ENCODE results near the gene MRPL38.
A peak's percentile ranks its signal among the peaks of the same experiment; 100 is the strongest.

The MRPL38 gene

DNA sequence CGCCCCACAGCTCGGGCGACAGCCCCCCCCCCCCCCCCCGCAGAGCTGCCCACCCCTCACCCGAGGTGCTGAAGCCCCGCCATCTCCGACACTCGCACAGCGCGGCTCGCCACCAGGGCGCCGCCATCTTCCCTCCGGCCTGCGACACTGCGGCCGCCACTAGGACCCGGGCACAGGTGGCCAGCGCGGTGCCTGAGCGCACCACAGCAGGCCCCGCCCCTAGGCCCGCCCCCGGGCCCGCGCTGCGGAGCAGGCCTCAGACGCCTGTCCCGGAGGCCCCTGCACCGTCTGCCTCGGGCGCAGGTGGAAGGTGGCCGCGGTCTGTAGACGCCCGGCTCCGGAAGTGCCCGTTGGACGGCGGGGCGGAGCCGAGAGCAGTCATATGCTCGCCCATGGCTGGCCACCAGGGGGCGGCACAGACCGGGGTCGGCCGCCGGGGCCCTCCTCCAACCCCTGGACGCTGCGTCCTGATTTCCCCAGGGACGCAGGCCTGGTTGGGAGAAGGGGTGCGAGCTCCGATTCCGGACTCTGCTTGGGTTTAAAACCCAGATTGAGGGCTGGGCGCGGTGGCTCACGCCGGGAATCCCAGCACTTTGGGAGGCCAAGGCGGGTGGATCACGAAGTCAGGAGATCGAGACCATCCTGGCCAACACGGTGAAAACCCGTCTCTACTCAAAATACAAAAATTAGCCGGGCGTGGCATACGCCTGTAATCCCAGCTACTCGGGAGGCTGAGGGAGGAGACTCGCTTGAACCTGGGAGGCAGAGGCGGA lies at the start of gene MRPL38:
TSS of gene MRPL38 (minus strand) at position 136 of the 773 bp plus-strand sequence. CDS start at position 127, 9 bp downstream.
- peak; percentile 52 for TF ChIP-seq POLR2A (IDR thresholded peaks at IDR 0.05; ENCODE audit: low read length)
- no peak for TF ChIP-seq GATA1 (IDR thresholded peaks at IDR 0.05; ENCODE audit: low read depth, low read length)
- peak; percentile 94 to 96 for DNase-seq

DNA sequence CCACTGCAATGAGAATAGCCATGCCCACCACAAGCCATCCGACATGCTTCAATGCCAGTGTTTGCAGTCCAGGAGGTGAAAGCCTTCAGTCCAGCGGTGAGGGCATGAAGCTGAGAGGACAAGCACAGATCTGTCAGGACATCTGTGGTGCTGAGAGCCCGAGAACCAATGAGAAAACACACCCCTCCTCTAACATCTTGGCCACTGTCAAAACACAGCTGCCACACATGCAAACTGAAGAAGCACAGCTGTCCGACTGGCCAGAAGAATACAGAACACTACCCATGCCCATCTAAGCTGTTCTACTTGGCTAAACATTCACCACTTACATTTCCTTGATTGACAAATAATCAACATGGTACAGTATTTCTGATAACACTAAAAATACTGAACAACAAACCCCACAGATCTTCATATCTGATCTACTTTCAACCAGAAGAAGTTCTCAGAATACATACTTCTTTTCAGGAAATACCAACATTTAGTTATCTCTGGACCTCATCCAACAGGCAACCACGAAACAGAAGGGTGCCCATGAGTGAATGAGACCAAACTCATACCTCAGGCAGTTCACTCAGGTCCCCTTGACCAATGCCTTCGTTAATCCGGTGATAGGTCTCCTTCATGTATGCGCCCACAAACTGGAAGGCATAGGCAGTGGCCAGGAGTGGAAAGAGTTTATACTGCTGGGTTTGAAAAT lies 46.3 kb upstream of the MRPL38 start:
- peak; percentile 52 to 75 for DNase-seq
- TF ChIP-seq GATA1 (IDR thresholded peaks at IDR 0.05; ENCODE audit: low read depth, low read length) (peak; percentile 13), POLR2A (IDR thresholded peaks at IDR 0.05; ENCODE audit: low read length) (no peak)

DNA sequence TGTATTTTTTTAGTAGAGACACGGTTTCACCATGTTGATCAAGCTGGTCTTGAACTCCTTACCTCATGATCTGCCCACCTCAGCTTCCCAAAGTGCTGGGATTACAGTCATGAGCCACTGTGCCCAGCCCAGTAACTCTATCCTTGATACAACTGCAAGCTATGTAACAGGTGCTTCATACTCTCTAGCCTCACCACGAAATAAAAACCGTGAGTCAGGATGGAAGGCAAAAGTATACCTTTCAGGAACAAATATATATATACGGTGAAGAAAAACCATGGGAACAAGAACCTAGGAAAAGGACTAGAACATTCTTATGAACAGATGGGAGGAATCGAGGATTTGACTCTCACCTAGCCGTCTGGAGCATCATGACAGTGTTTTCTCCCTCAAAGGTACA lies 45.7 kb upstream of the MRPL38 start:
- DNase-seq = no peak
- TF ChIP-seq POLR2A (IDR thresholded peaks at IDR 0.05; ENCODE audit: low read length) (no peak), GATA1 (IDR thresholded peaks at IDR 0.05; ENCODE audit: low read depth, low read length) (no peak)

DNA sequence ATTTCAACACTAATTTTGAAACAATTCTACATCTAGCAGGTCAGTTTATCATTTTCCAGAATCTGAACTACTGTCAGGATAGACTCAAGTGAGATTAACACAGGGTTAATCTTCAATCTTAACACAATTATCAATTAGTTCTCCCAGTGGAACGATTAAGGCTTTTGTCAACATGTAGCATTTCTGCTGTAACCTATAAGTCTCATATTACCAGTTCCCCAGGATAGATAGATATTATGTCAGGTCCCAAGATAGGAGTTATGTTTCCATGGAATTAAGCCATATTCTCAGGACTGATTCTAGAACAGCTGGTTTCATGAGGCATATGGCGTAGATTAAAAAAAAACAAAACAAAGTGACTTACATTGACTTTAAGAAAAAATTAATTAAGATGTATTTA lies 40.5 kb upstream of the MRPL38 start:
- DNase-seq = no peak
- no peak for TF ChIP-seq POLR2A (IDR thresholded peaks at IDR 0.05; ENCODE audit: low read length)
- TF ChIP-seq GATA1 (IDR thresholded peaks at IDR 0.05; ENCODE audit: low read depth, low read length) = no peak

DNA sequence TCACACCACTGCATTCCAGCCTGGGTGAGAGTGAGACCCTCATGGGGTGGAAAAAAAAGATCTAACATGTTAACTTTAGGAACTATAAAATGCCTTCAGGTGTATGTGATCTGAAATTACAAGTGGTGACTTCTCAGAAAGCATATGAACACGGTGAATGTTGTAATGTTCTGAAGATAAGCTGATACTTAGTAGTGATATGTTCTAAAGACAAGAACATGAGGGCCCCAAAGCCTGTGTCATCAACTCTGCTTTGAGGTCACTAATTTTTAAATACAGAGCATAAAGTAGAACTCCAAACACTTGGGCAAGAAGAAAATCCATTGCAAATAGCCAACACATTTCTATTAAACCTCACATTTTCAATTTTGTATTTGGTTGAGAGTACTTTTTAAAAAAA lies 38.8 kb upstream of the MRPL38 start:
- DNase-seq = no peak
- TF ChIP-seq GATA1 (IDR thresholded peaks at IDR 0.05; ENCODE audit: low read depth, low read length) (no peak), POLR2A (IDR thresholded peaks at IDR 0.05; ENCODE audit: low read length) (no peak)

DNA sequence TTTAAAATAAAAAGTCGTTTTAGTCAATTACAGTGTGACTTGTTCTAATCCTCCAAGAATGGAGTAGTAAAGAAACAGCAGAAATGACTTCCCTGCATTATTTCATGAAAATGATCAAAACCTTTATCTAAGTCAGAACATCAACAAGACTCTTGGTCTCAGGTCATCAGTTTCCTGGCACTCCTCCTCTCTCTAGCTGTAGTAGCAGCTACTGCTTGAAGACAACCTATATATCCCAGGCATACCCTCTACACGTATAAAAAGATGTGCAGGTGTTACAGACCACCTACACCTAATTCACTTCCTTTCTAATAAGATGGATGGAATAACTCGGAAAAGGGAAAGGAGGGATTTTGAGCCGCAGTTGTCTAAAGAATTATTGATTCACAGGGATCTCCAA lies 37.8 kb upstream of the MRPL38 start:
- DNase-seq = no peak
- TF ChIP-seq POLR2A (IDR thresholded peaks at IDR 0.05; ENCODE audit: low read length) = no peak
- TF ChIP-seq GATA1 (IDR thresholded peaks at IDR 0.05; ENCODE audit: low read depth, low read length) = no peak

DNA sequence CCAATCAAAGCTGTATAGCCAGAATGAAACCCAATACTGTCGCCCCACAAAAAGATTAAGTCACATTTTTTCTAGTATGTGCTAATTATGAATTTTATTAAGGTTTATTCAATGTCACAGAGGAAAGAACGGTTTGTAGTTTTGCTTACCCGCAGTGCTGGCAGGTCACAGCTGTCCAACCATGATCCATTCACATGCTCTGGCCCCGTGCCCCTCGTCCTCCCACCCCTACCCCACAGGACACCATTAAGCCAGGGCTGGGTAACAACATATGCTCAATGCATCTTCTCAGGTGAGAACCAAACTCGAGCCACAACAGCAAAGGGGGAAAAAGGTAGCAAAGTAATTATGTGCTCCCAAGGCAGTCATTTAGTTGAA lies 36.7 kb upstream of the MRPL38 start:
- TF ChIP-seq POLR2A (IDR thresholded peaks at IDR 0.05; ENCODE audit: low read length) (no peak), GATA1 (IDR thresholded peaks at IDR 0.05; ENCODE audit: low read depth, low read length) (no peak)
- DNase-seq = no peak

DNA sequence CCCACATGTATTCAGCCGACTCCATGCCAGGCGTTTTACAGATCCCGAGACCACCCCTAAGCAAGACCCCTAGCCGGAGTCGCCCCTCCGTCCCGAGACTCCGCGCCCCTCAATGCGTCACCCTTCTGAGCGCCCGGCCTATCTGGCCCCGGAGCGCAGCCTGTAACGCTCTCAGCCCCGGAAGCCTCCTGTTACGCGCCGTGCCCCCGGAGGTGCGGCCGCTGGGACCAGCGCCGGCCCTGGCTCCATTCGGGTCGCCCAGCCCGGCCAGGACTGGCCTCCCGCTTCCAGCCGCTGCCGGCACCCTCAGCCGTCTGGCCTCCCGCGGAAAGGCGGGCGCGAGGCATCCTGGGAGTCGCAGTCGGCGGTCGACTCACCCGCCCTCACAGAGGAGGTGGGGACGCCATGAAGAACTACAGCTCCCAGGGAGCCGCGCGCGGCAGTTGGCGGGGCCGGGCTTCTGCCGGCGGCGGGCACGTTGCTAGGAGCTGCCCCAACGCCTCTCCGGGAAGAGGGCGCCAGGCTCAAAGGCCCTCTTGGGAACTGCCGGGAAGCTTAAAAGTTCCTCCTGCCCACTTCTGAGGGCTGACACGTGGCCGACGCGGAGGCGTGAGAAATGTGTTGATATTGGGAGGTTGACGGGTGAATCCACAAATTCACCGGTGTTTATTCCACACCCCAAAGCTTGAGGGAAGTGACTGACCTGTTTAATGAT lies 36.2 kb upstream of the MRPL38 start, which contains the start of gene FBF1:
TSS of gene FBF1 (minus strand) at position 316 of the 715 bp plus-strand sequence. CDS start 2,893 bp downstream, outside the sequence.
- peak; percentile 91 to 93 for DNase-seq
- TF ChIP-seq GATA1 (IDR thresholded peaks at IDR 0.05; ENCODE audit: low read depth, low read length) = no peak
- peak; percentile 94 for TF ChIP-seq POLR2A (IDR thresholded peaks at IDR 0.05; ENCODE audit: low read length)

DNA sequence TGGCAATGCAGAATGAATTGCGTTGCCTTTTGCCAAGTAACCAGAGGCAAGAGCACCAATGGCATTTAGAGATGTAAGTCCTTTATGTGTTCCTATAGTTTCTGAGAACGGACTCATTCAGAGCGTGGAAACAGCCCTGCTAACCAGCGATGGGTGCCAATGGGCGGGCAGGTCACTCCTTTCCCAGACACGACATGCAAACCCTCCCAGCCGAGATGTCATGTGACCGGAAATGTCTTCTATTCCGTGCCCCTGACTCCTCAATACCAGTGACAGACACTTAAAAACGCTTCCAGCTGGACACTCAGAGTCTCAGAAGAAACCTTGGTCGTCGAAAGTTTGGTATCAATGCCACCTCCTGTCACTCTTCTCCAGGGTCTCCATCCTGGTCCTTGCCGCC lies 33.0 kb upstream of the MRPL38 start:
- no peak for DNase-seq
- no peak for TF ChIP-seq POLR2A (IDR thresholded peaks at IDR 0.05; ENCODE audit: low read length)
- TF ChIP-seq GATA1 (IDR thresholded peaks at IDR 0.05; ENCODE audit: low read depth, low read length) = no peak

DNA sequence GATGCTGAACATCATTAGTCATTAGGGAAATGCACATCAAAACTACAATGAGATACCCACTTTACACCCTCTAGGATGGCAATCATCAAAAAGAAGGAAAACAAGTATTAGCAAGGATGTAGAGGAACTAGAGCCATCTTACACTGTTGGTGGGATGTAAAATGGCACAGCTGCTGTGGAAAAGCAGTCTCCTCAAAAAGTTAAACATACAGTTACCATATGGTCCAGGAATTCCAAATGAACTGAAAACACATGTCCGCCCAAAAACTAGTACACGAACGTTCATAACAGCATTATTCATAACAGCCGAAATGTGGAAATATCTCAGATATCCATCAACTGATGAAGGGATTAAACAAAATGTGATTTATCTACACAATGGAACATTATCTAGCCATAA lies 29.1 kb upstream of the MRPL38 start:
- TF ChIP-seq POLR2A (IDR thresholded peaks at IDR 0.05; ENCODE audit: low read length) (no peak), GATA1 (IDR thresholded peaks at IDR 0.05; ENCODE audit: low read depth, low read length) (no peak)
- DNase-seq = no peak

DNA sequence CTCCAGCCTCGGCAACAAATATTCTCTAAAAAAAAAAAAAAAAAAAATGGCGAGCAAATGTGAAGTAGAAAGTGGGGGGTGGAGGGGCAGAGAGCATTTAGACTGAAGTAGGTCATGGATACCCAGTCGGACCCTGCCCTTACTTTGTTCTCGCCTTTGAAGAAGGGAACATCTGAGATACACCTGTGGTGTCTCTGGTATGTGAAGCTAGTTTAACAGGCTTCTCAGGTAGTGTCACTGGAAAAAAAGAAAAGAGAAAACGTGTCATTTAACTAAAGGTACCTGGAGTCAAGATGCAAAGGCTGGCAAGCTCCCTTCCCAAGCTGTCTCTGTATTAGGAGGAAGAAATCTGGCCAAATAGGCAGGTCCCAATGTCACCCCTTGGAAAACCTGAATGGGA lies 28.2 kb upstream of the MRPL38 start:
- no peak for DNase-seq
- TF ChIP-seq POLR2A (IDR thresholded peaks at IDR 0.05; ENCODE audit: low read length) = no peak
- TF ChIP-seq GATA1 (IDR thresholded peaks at IDR 0.05; ENCODE audit: low read depth, low read length) = no peak

DNA sequence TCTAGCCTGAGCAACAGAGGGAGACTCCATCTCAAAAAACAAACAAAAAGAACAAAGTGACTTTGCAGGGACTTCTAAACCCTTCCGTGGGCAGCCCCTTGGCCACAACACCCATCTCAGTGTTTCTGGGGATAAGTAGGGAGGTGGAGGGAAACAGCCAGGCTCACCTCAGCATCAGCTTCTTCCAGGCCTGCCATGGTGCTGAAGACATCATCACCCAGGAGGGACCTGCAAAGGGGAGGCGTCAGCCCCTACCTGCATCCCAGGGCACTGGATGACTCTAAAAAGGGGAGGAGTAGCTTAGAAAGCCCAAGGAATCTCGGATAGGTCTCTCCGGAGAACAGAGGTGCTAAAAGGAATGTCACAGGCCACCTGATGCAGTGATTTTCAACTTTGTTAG lies 26.4 kb upstream of the MRPL38 start:
- TF ChIP-seq POLR2A (IDR thresholded peaks at IDR 0.05; ENCODE audit: low read length) = no peak
- TF ChIP-seq GATA1 (IDR thresholded peaks at IDR 0.05; ENCODE audit: low read depth, low read length) = no peak
- no peak for DNase-seq

DNA sequence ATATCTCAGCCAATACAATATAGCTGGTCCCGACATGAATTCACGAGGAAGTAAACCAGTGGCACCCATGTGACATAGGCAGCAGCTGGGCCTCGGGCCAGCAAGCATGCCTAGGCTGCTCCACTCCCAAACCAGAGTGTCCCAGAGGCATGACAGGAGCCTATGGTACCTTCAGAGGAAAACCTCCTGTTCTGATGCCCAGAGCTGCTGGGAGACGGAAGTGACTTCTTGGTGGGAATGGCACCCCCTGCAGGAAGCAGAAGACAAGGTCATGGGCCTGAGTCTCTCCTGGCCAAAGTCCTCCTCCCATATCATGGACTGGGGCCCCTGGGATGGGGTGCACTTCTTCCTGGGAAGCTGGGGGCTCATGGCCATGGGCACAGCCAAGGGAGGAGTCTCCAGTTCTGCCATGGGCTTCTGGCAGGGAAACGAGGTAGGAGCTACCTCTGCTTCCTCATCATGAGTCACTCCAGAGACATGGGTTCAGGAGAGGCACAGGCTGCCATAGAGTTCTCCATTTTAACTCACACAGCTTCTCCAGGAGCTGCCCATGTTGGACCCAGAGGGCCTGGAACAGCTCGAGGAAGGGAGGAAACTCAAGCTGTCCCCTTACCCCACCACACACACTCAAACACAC lies 22.7 kb upstream of the MRPL38 start:
- TF ChIP-seq GATA1 (IDR thresholded peaks at IDR 0.05; ENCODE audit: low read depth, low read length) (no peak), POLR2A (IDR thresholded peaks at IDR 0.05; ENCODE audit: low read length) (no peak)
- peak; percentile 49 to 50 for DNase-seq

DNA sequence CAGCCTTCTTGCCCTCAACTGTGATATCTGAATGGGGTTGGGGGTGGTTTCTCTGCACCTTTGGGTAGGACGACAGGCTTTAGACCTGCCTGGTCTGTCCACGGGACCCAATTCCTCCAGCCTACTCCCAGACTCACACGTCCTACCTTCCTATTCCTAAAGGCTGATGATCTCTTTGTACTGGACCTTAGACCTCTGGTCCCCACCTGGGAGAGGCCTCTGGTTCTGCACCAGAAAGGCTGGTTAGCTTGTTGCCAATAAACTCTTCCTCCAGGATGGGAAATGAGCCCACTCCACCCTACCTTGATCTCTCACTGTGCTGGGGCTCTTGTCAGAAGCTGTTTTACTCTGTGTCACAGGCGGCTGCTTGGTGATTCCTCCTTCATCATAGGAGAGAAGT lies 21.8 kb upstream of the MRPL38 start:
- TF ChIP-seq POLR2A (IDR thresholded peaks at IDR 0.05; ENCODE audit: low read length) = no peak
- no peak for TF ChIP-seq GATA1 (IDR thresholded peaks at IDR 0.05; ENCODE audit: low read depth, low read length)
- no peak for DNase-seq

Measured in erythroblast (primary cell).